MM.1S (cell line): ENCODE results near the gene SULT1C3.

Experiments used
- DNase-seq: peaks from one replicate; pipeline ENCODE4 v3.0.0-alpha.2; 2015
- H2AFZ ChIP-seq: fragments of 300-600 bp; sonication (generic); 2 replicates; pipeline ENCODE4 v1.6.0; 2016; ENCODE audit warnings: antibody characterized with exemption, low read length
- H3F3A ChIP-seq: fragments of 300-600 bp; sonication (generic); 2 replicates; pipeline ENCODE4 v1.6.1; 2016; ENCODE audit warnings: mild to moderate bottlenecking, antibody characterized with exemption, low read length, moderate library complexity, mixed read lengths; ENCODE audit not compliant: insufficient read depth
- H3K27ac ChIP-seq: fragments of 300-600 bp; sonication (generic); 2 replicates; pipeline ENCODE4 v1.5.1; 2016; ENCODE audit warnings: mild to moderate bottlenecking, low read length
- H3K27me3 ChIP-seq: fragments of 300-600 bp; sonication (generic); replicated peaks from 2 replicates; pipeline ENCODE4 v1.6.0; 2016; ENCODE audit warnings: low read length; ENCODE audit not compliant: insufficient read depth
- H3K36me3 ChIP-seq: fragments of 300-600 bp; sonication (generic); replicated peaks from 2 replicates; pipeline ENCODE4 v1.6.1; 2016; ENCODE audit warnings: mild to moderate bottlenecking, low read length, mixed read lengths; ENCODE audit not compliant: insufficient read depth
- H3K4me1 ChIP-seq: fragments of 300-600 bp; sonication (generic); 2 replicates; pipeline ENCODE4 v1.6.1; 2016; ENCODE audit warnings: low read length, mixed read lengths
- H3K4me2 ChIP-seq: fragments of 300-600 bp; sonication (generic); 2 replicates; pipeline ENCODE4 v1.6.0; 2016; ENCODE audit warnings: low read depth, low read length
- H3K4me3 ChIP-seq: fragments of 300-600 bp; sonication (generic); 2 replicates; pipeline ENCODE4 v1.5.1; 2016; ENCODE audit warnings: low read length, mixed read lengths
- H3K79me2 ChIP-seq: fragments of 300-600 bp; sonication (generic); 2 replicates; pipeline ENCODE4 v1.6.1; 2016; ENCODE audit warnings: mixed run types, low read length, mixed read lengths
- H3K9ac ChIP-seq: fragments of 300-600 bp; sonication (generic); 2 replicates; pipeline ENCODE4 v1.6.1; 2016; ENCODE audit warnings: low read length, mixed read lengths
- H3K9me2 ChIP-seq: fragments of 300-600 bp; sonication (generic); replicated peaks from 2 replicates; pipeline ENCODE4 v1.6.1; 2016; ENCODE audit warnings: mild to moderate bottlenecking, low read length, mixed read lengths; ENCODE audit not compliant: insufficient read depth
- H3K9me3 ChIP-seq: fragments of 300-600 bp; sonication (generic); replicated peaks from 2 replicates; pipeline ENCODE4 v1.6.1; 2016; ENCODE audit warnings: mild to moderate bottlenecking, low read length, mixed read lengths; ENCODE audit not compliant: insufficient read depth
- H4K20me1 ChIP-seq: fragments of 300-600 bp; sonication (generic); 2 replicates; pipeline ENCODE4 v1.6.1; 2016; ENCODE audit warnings: mild to moderate bottlenecking, low read length, moderate library complexity, mixed read lengths; ENCODE audit not compliant: insufficient read depth
- CTCF ChIP-seq: fragments of 300-600 bp; sonication (generic); IDR thresholded peaks from 2 replicates; pipeline ENCODE4 v1.5.1; 2016; ENCODE audit warnings: antibody characterized with exemption, low read length, mixed read lengths
- EZH2 ChIP-seq: fragments of 300-600 bp; sonication (generic); optimal IDR thresholded peaks from 2 replicates; pipeline ENCODE3; 2017; ENCODE audit warnings: low read depth, mild to moderate bottlenecking, antibody characterized with exemption, low read length, mixed read lengths
- EZH2phosphoT487 ChIP-seq: fragments of 300-600 bp; sonication (generic); IDR thresholded peaks from 2 replicates; pipeline ENCODE4 v1.6.1; 2018; ENCODE audit warnings: antibody characterized with exemption, low read length

The SULT1C3 gene

GRCh38 chr2:108224022-108224421 is 15.7 kb upstream of the SULT1C3 start:
- no peak overlapping the region for H3K4me2 ChIP-seq
- no peak for DNase-seq
- no peak overlapping the region for H3K4me3 ChIP-seq
- no peaks in the 10 kb centered on the region for H3K9me2 ChIP-seq
- no peak overlapping the region for H3K27ac ChIP-seq
- no peak overlapping the region for H2AFZ ChIP-seq
- H3K36me3 ChIP-seq: no peaks in the 10 kb centered on the region
- TF ChIP-seq EZH2 (no peak), CTCF (no peak), EZH2phosphoT487 (no peak)
- no peaks in the 10 kb centered on the region for H3K27me3 ChIP-seq
- no peaks in the 10 kb centered on the region for H3K79me2 ChIP-seq
- H3K9ac ChIP-seq: no peak overlapping the region
- no peaks in the 10 kb centered on the region for H3K4me1 ChIP-seq
- no peaks in the 10 kb centered on the region for H3F3A ChIP-seq
- H4K20me1 ChIP-seq: no peaks in the 10 kb centered on the region
- H3K9me3 ChIP-seq: no peaks in the 10 kb centered on the region

GRCh38 chr2:108226564-108226963 is 13.2 kb upstream of the SULT1C3 start:
- no peaks in the 10 kb centered on the region for H3K4me1 ChIP-seq
- H3K4me2 ChIP-seq: no peak overlapping the region
- H3K27ac ChIP-seq: no peak overlapping the region
- no peak overlapping the region for H2AFZ ChIP-seq
- no peaks in the 10 kb centered on the region for H4K20me1 ChIP-seq
- H3K36me3 ChIP-seq: no peaks in the 10 kb centered on the region
- H3K9me2 ChIP-seq: no peaks in the 10 kb centered on the region
- H3F3A ChIP-seq: no peaks in the 10 kb centered on the region
- no peaks in the 10 kb centered on the region for H3K79me2 ChIP-seq
- no peak overlapping the region for H3K9ac ChIP-seq
- DNase-seq: no peak
- no peaks in the 10 kb centered on the region for H3K27me3 ChIP-seq
- H3K9me3 ChIP-seq: no peaks in the 10 kb centered on the region
- TF ChIP-seq EZH2: no peak
- no peak overlapping the region for H3K4me3 ChIP-seq

GRCh38 chr2:108228006-108228405 is 11.8 kb upstream of the SULT1C3 start:
- H3K9me2 ChIP-seq: no peaks in the 10 kb centered on the region
- H3K4me1 ChIP-seq: no peaks in the 10 kb centered on the region
- no peak overlapping the region for H3K4me2 ChIP-seq
- no peak for DNase-seq
- no peak overlapping the region for H2AFZ ChIP-seq
- no peaks in the 10 kb centered on the region for H3K9me3 ChIP-seq
- H3F3A ChIP-seq: no peaks in the 10 kb centered on the region
- H3K79me2 ChIP-seq: no peaks in the 10 kb centered on the region
- TF ChIP-seq CTCF: no peak
- TF ChIP-seq EZH2phosphoT487: no peak
- no peak for TF ChIP-seq EZH2
- H3K9ac ChIP-seq: no peak overlapping the region
- H3K36me3 ChIP-seq: no peaks in the 10 kb centered on the region
- no peaks in the 10 kb centered on the region for H4K20me1 ChIP-seq
- H3K27ac ChIP-seq: no peak overlapping the region
- no peak overlapping the region for H3K4me3 ChIP-seq
- H3K27me3 ChIP-seq: no peaks in the 10 kb centered on the region

- Histone ChIP-seq H3K9me3 (no peaks in the 10 kb centered on the region), H3K79me2 (no peaks in the 10 kb centered on the region), H3K27ac (no peak overlapping the region), H3K9me2 (no peaks in the 10 kb centered on the region), H3K4me2 (no peak overlapping the region), H3K4me3 (no peak overlapping the region), H3F3A (no peaks in the 10 kb centered on the region), H3K27me3 (no peaks in the 10 kb centered on the region), H3K36me3 (no peaks in the 10 kb centered on the region), H3K4me1 (no peaks in the 10 kb centered on the region), H2AFZ (no peak overlapping the region), H4K20me1 (no peaks in the 10 kb centered on the region), H3K9ac (no peak overlapping the region)
- DNase-seq: no peak
- TF ChIP-seq EZH2 (no peak), CTCF (no peak), EZH2phosphoT487 (no peak)
These were observed 11.2 kb upstream of the SULT1C3 start for GRCh38 chr2:108228537-108228936.
